Mucosa of rectum (tissue), 2 donors: ENCODE measurements around the gene TMEM131L.

ENCODE experiments used
- H3K27ac ChIP-seq, 2 donors: one replicate each; pipeline ENCODE4 v1.7.0; 2013; ENCODE audit warnings: inconsistent platforms in 2 of 2, low read depth in 2 of 2, low read length in 2 of 2
- H3K27me3 ChIP-seq, 2 donors: one replicate each; pipeline ENCODE4 v1.7.0; 2013; ENCODE audit warnings: low read length in 2 of 2; ENCODE audit not compliant: control insufficient read depth in 2 of 2, insufficient read depth in 2 of 2
- H3K36me3 ChIP-seq, 2 donors: one replicate each; pipeline ENCODE4 v1.7.0; 2013; ENCODE audit warnings: low read length in 2 of 2; ENCODE audit not compliant: control insufficient read depth in 2 of 2, insufficient read depth in 2 of 2
- H3K4me1 ChIP-seq, 2 donors: one replicate each; pipeline ENCODE4 v1.7.0; 2013; ENCODE audit warnings: low read length in 2 of 2, mild to moderate bottlenecking in 1 of 2; ENCODE audit not compliant: control insufficient read depth in 2 of 2, insufficient read depth in 2 of 2
- H3K4me3 ChIP-seq, 2 donors: one replicate each; pipeline ENCODE4 v1.7.0; 2013; ENCODE audit warnings: low read length in 2 of 2
- H3K9ac ChIP-seq, 2 donors: one replicate each; pipeline ENCODE4 v1.7.0; 2013; ENCODE audit warnings: low read length in 2 of 2, low read depth in 1 of 2, mild to moderate bottlenecking in 1 of 2
- H3K9me3 ChIP-seq, 2 donors: one replicate each; pipeline ENCODE4 v1.7.0; 2013; ENCODE audit warnings: low read length in 2 of 2; ENCODE audit not compliant: control insufficient read depth in 2 of 2
- donor health status: healthy.
- donor health status: Normal muscosa, but diverticular disease.

TMEM131L gene

DNA sequence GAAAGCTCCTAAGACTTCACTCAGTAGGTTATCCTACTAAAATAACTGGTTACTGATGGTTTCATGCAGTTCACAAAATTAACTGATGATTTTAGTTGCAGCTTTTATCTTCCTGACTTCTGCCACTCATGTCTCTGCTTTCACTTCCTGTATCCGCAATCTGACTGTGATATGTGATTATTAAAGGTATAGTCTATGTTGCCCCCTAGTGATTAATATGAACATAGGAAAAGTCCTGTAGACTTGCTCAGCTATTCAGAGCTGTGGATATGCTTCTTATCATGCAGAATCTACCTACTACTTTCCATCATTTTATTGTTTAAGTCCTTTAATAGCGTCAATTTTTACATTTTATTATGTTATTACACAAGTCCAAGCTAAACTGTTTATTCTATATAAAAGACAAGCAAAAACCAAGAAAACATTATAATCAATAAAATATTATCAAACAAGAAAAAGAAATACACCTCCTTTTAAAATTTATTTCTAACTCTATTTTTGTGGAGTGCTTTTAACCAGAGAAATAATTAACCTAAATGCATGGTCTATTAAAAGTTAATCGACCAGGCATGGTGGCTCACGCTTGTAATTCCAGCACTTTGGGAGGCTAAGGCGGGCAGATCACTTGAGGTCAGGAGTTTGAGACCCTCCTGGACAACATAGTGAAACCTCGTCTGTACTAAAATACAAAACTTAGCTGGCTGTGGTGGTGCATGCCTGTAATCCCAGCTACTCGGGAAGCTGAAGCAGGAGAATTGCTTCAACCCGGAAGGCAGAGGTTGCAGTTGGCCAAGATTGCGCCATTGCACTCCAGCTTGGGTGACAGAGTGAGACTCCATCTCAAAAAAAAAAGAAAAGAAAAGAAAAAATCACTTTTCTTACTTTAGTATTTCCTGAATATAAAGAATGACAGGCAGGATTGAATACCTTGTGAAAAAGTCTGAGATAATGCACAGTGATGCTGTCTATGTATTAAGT lies 177.5 kb downstream of the TMEM131L start:
- Histone ChIP-seq H3K27me3 (no peaks in the 10 kb centered on the region), H3K27ac (no peak overlapping the region), H3K9ac (no peak overlapping the region), H3K36me3 (no peaks in the 10 kb centered on the region), H3K4me3 (no peak overlapping the region), H3K4me1 (no peaks in the 10 kb centered on the region), H3K9me3 (peaks cover 0 to 3% of the 10 kb centered on the region in 2 donors)

DNA sequence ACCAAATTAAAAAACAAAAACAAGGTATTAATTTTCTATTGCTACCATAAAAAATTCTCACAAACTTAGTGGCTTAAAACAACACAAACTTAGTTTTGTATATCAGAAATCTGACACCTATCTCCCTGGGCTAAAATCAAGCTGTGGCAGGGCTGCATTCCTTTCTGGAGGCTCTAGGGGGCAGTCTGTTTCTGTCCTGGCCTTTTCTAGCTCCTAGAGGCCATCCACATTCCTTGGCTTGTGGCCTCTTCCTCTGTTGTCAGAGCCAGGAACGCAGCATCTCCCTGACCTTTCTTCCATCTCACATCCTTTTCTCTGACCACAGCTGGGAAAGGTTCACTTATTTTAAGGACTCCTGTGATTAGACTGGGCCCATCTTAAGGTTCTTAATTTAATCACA lies 179.0 kb downstream of the TMEM131L start:
- Histone ChIP-seq H3K4me1 (no peaks in the 10 kb centered on the region), H3K27ac (no peak overlapping the region), H3K9ac (no peak overlapping the region), H3K27me3 (no peaks in the 10 kb centered on the region), H3K4me3 (no peak overlapping the region), H3K36me3 (no peaks in the 10 kb centered on the region), H3K9me3 (peaks cover 0 to 3% of the 10 kb centered on the region in 2 donors)

GRCh38 chr4:153646261-153646660 lies 180.1 kb downstream of the TMEM131L start:
- Histone ChIP-seq H3K27ac (no peak overlapping the region), H3K4me1 (no peaks in the 10 kb centered on the region), H3K36me3 (no peaks in the 10 kb centered on the region), H3K4me3 (no peak overlapping the region), H3K27me3 (no peaks in the 10 kb centered on the region), H3K9me3 (peaks cover 0 to 3% of the 10 kb centered on the region in 2 donors), H3K9ac (no peak overlapping the region)

DNA sequence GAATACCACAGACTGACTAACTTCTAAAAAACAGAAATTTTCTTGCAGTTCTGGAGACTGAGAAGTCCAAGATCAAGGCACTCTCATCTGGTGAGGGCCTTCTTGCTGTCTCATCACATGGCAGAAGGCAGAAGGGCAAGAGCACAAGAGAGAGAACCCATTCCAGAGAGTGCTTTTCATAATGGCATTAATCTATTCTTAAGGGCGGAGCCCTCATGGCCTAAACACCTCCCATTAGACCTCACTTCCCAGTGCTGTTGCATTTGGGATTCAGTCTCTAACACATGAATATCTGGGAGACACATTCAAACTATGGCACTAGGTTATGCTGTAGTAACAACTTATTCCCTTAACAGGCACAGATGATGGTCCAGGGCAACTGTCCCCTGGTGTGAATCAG lies 180.8 kb downstream of the TMEM131L start:
- Histone ChIP-seq H3K4me1 (no peaks in the 10 kb centered on the region), H3K27me3 (no peaks in the 10 kb centered on the region), H3K9me3 (peaks cover 0 to 3% of the 10 kb centered on the region in 2 donors), H3K4me3 (no peak overlapping the region), H3K9ac (no peak overlapping the region), H3K36me3 (no peaks in the 10 kb centered on the region), H3K27ac (no peak overlapping the region)

GRCh38 chr4:153647975-153648374 lies 181.8 kb downstream of the TMEM131L start:
- H3K36me3 ChIP-seq: no peaks in the 10 kb centered on the region
- H3K4me3 ChIP-seq: no peak overlapping the region
- H3K4me1 ChIP-seq: no peaks in the 10 kb centered on the region
- H3K9ac ChIP-seq: no peak overlapping the region
- no peaks in the 10 kb centered on the region for H3K27me3 ChIP-seq
- H3K27ac ChIP-seq: no peak overlapping the region
- H3K9me3 ChIP-seq: peaks cover 0 to 3% of the 10 kb centered on the region in 2 donors

GRCh38 chr4:153649572-153649991 lies 183.4 kb downstream of the TMEM131L start:
- Histone ChIP-seq H3K36me3 (no peaks in the 10 kb centered on the region), H3K27me3 (no peaks in the 10 kb centered on the region), H3K4me1 (no peaks in the 10 kb centered on the region), H3K9me3 (peaks cover 0 to 3% of the 10 kb centered on the region in 2 donors), H3K27ac (no peak overlapping the region), H3K4me3 (no peak overlapping the region), H3K9ac (no peak overlapping the region)

- H3K4me1 ChIP-seq: no peaks in the 10 kb centered on the region
- no peaks in the 10 kb centered on the region for H3K27me3 ChIP-seq
- no peaks in the 10 kb centered on the region for H3K9me3 ChIP-seq
- no peaks in the 10 kb centered on the region for H3K36me3 ChIP-seq
- no peak overlapping the region for H3K4me3 ChIP-seq
- peak overlapping the region in 1 of 2 donors; percentile 48 for H3K27ac ChIP-seq
- no peak overlapping the region for H3K9ac ChIP-seq
Measured at GRCh38 chr4:153651116-153651515, 185.0 kb downstream of the TMEM131L start.

DNA sequence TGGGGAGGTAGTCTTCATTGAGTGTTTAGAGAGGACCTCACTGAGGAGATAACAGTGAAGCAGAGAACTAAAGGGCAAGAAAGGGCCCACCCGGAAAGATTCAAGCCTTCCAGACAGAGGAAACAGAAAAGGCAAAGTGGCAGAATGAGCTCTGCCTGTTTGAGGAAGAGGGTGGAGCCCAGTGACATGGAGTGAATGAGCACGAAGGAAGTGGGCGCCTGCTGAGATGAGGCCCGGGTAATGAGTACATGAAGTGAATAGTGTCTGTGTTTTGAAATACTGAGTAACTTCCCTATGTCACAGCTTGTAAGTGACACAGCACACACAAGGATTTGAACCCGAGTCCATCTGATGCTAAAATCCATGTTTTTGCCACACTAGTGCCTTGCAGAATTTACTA lies 185.4 kb downstream of the TMEM131L start:
- no peak overlapping the region for H3K4me3 ChIP-seq
- H3K27ac ChIP-seq: peak overlapping the region; percentile 32 to 48
- H3K9me3 ChIP-seq: no peaks in the 10 kb centered on the region
- H3K27me3 ChIP-seq: no peaks in the 10 kb centered on the region
- H3K9ac ChIP-seq: no peak overlapping the region
- no peaks in the 10 kb centered on the region for H3K36me3 ChIP-seq
- H3K4me1 ChIP-seq: no peaks in the 10 kb centered on the region

- no peaks in the 10 kb centered on the region for H3K36me3 ChIP-seq
- H3K9me3 ChIP-seq: no peaks in the 10 kb centered on the region
- peak overlapping the region; percentile 32 to 46 for H3K27ac ChIP-seq
- no peaks in the 10 kb centered on the region for H3K27me3 ChIP-seq
- no peak overlapping the region for H3K4me3 ChIP-seq
- no peak overlapping the region for H3K9ac ChIP-seq
- H3K4me1 ChIP-seq: no peaks in the 10 kb centered on the region
Measured at GRCh38 chr4:153652051-153652784, 186.1 kb downstream of the TMEM131L start.

- Histone ChIP-seq H3K27ac (no peak overlapping the region), H3K9me3 (no peaks in the 10 kb centered on the region), H3K4me1 (no peaks in the 10 kb centered on the region), H3K36me3 (no peaks in the 10 kb centered on the region), H3K4me3 (no peak overlapping the region), H3K27me3 (no peaks in the 10 kb centered on the region), H3K9ac (no peak overlapping the region)
Measured at GRCh38 chr4:153655002-153655541, 188.9 kb downstream of the TMEM131L start.
